Ascending aorta (tissue), 2 donors: ENCODE measurements around the gene UBE2H. TPM values are rescaled to one million over a fixed set of nuclear protein-coding genes. Genes with fewer than 3 reads are reported as not detected.
"Not testable (repeated sequence)": the region's sequence is repeated elsewhere in the genome, so short reads cannot be mapped to it uniquely, and the experiment has no call there.

Experiments used
- DNase-seq, 2 donors: peaks; one replicate each; pipeline ENCODE4 v3.0.0-alpha.2; 2019; ENCODE audit warnings: low spot score in 2 of 2
- H3K27ac ChIP-seq, 2 donors: fragments of 200-600 bp; sonication (generic); one replicate each; pipeline ENCODE4 v1.5.1; 2016 to 2017; ENCODE audit warnings: mild to moderate bottlenecking in 1 of 2
- H3K27me3 ChIP-seq: fragments of 200-600 bp; sonication (generic); one replicate; pipeline ENCODE4 v1.5.1; 2017
- H3K36me3 ChIP-seq, 2 donors: fragments of 200-600 bp; sonication (generic); one replicate each; pipeline ENCODE4 v1.5.1; 2016
- H3K4me1 ChIP-seq, 2 donors: fragments of 200-600 bp; sonication (generic); one replicate each; pipeline ENCODE4 v1.5.1; 2016 to 2017; ENCODE audit warnings: mild to moderate bottlenecking in 1 of 2
- H3K4me3 ChIP-seq, 2 donors: fragments of 200-600 bp; sonication (generic); one replicate each; pipeline ENCODE4 v1.5.1; 2016 to 2017; ENCODE audit warnings: mild to moderate bottlenecking in 1 of 2
- H3K9me3 ChIP-seq, 2 donors: fragments of 200-600 bp; sonication (generic); one replicate each; pipeline ENCODE4 v1.5.1; 2016
- intact Hi-C: fragments of 100-400 bp; cut with DNase I; formaldehyde crosslinking; loops from one replicate; pipeline ENCODE4 v1.15.1; 2023
- total RNA-seq: library from RNA; depleted of rRNA; stranded (reverse); fragments of >200 nt; gene quantifications from one replicate; pipeline ENCODE4 v1.1.0, GENCODE V29; 2016
- TF ChIP-seq, protein P1 (sequence below), 3 experiments: fragments of 200-600 bp in 2 of 3; fragments of 450-650 bp in 1 of 3; sonication (generic) in 2 of 3; IDR thresholded peaks; one replicate each; pipeline ENCODE4 v1.5.1; 2016 to 2019; ENCODE audit warnings: antibody characterized with exemption in 3 of 3, mild to moderate bottlenecking in 1 of 3, moderate library complexity in 1 of 3

The UBE2H gene
- total RNA-seq, 1 donor from 2014 or later: 83.9 TPM

DNA sequence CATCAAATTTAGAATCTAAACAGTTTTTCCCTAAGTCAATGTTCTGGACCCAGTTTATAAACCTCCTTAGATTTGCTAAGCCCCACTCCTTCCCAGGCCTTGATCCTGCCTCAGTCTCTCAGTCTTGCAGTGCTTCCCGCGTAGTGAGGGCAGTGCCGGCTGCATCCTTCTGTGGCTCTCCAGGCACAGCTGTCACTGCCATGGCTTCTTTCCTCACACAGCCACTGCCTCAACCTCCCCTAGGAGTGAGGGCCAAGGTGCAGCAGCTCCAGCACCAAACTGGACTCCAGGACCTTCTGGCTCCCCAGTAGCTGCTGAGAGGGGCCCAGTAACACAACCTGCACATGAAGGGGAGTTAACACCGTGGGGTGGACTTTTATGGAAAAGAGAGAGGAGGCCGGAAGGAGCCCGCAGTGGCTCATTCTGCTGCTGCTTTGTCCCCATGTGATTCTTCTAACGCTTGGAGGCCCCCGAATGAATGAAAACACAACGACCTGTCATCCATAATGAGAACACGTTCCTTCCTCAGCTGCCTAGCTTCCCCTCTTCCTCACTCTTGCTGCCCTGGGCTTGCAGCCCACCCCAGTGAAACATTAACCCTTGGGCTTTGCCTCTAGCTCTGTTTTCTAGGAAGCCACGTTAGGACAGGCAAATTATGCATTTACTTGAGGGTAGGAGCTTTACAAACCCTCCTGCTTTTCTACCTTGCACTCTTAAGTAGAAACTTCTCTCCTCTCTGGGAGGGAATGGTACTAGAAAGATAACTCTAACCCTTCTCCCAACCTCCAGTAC lies 16.0 kb upstream of the UBE2H start:
- intact Hi-C loops: no loop called here
- Histone ChIP-seq H3K4me3 (no peak overlapping the region), H3K27me3 (no peaks in the 10 kb centered on the region), H3K27ac (peak overlapping the region in 1 of 2 donors; percentile 50), H3K36me3 (no peaks in the 10 kb centered on the region), H3K9me3 (no peaks in the 10 kb centered on the region), H3K4me1 (peaks cover 0 to 2% of the 10 kb centered on the region in 2 donors)
- DNase-seq: no peak
- TF ChIP-seq, protein P1, sequence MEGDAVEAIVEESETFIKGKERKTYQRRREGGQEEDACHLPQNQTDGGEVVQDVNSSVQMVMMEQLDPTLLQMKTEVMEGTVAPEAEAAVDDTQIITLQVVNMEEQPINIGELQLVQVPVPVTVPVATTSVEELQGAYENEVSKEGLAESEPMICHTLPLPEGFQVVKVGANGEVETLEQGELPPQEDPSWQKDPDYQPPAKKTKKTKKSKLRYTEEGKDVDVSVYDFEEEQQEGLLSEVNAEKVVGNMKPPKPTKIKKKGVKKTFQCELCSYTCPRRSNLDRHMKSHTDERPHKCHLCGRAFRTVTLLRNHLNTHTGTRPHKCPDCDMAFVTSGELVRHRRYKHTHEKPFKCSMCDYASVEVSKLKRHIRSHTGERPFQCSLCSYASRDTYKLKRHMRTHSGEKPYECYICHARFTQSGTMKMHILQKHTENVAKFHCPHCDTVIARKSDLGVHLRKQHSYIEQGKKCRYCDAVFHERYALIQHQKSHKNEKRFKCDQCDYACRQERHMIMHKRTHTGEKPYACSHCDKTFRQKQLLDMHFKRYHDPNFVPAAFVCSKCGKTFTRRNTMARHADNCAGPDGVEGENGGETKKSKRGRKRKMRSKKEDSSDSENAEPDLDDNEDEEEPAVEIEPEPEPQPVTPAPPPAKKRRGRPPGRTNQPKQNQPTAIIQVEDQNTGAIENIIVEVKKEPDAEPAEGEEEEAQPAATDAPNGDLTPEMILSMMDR (IDR thresholded peaks at IDR 0.05): no peak

DNA sequence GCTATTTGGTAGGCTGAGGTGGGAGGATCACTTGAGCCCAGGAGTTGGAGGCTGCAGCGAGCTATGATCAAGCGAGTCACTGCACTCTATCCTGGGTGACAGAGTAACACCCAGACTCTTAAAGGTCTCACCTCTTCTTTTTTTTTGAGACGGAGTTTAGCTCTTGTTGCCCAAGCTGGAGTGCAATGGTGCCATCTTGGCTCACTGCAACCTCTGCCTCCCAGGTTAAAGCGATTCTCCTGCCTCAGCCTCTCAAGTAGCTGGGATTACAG lies 7.4 kb upstream of the UBE2H start:
- H3K4me1 ChIP-seq, H3K27me3 ChIP-seq, H3K9me3 ChIP-seq, H3K36me3 ChIP-seq, DNase-seq, intact Hi-C loops, H3K27ac ChIP-seq, H3K4me3 ChIP-seq: not testable (repeated sequence)

- TF ChIP-seq, protein P1 (IDR thresholded peaks at IDR 0.05): no peak
- H3K4me1 ChIP-seq: no peaks in the 10 kb centered on the region
- no peaks in the 10 kb centered on the region for H3K27me3 ChIP-seq
- H3K36me3 ChIP-seq: no peaks in the 10 kb centered on the region
- DNase-seq: no peak
- intact Hi-C loops: loop anchor here (10.0 kb wide), 1 partner anchor 935 kb away; no protein-coding TSS in a partner anchor
- H3K27ac ChIP-seq: no peak overlapping the region
- H3K4me3 ChIP-seq: no peak overlapping the region
- no peaks in the 10 kb centered on the region for H3K9me3 ChIP-seq
These were observed 6.9 kb upstream of the UBE2H start for GRCh38 chr7:129959471-129960203.

DNA sequence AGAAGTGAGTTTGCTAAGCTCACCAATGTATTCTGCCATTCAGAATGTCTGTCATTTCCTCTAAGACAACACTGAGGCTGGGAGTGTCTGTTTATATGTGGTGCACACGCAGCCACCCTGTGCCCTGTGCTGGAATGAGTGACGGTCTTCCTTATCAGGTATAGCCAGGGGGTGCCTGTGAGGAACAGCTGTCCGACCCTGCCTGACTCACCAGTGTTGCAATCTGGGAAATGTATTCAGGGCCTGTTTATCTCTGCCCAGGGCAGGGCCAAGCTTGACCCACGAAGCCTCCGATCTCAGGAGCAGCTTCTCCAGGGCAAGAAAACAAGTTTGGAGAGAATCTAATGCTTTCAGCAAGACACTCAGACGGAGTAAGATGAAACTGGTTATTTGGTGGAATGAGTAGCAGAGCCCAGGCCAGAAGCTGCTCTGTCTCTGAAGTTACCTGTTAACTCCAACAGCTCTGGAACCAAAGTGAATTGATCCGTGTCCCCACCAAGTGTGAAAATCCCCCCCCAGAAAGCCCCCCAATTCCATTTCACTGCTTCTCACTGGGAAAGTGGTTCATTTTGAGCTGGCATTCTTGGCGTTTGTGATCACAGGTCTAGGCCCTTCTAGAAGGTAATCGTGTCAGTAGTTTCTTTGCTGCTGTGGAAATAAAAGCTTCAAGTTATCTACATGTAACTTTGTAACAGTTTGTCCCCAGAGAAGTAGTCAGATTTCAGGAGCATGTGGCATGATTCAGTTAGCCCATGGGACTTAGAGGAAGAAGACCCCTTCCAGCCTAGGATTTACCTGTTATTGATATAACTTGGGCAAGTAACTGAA lies 6.1 kb upstream of the UBE2H start:
- Histone ChIP-seq H3K27ac (no peak overlapping the region), H3K4me3 (no peak overlapping the region), H3K36me3 (no peaks in the 10 kb centered on the region), H3K4me1 (no peaks in the 10 kb centered on the region), H3K9me3 (no peaks in the 10 kb centered on the region), H3K27me3 (no peaks in the 10 kb centered on the region)
- TF ChIP-seq, protein P1 (IDR thresholded peaks at IDR 0.05): no peak
- peak in 1 of 2 donors; percentile 21 for DNase-seq
- intact Hi-C loops: loop anchor here (10.0 kb wide), 1 partner anchor 936 kb away; no protein-coding TSS in a partner anchor

GRCh38 chr7:129955993-129956543 lies 3.3 kb upstream of the UBE2H start:
- no peak for DNase-seq
- H3K9me3 ChIP-seq: no peaks in the 10 kb centered on the region
- no peak overlapping the region for H3K27ac ChIP-seq
- intact Hi-C loops: loop anchor here (10.0 kb wide), 1 partner anchor 939 kb away; no protein-coding TSS in a partner anchor
- H3K4me1 ChIP-seq: no peaks in the 10 kb centered on the region
- no peaks in the 10 kb centered on the region for H3K27me3 ChIP-seq
- no peak overlapping the region for H3K4me3 ChIP-seq
- H3K36me3 ChIP-seq: no peaks in the 10 kb centered on the region
- TF ChIP-seq, protein P1 (IDR thresholded peaks at IDR 0.05): no peak
